Activated CD4-positive, alpha-beta T cell treated with anti-CD3 and anti-CD28 coated beads, Interleukin-2, amount 50 U/mL, for 4 hours (primary cell): ENCODE measurements around the gene SYMPK.

ENCODE experiments used
- DNase-seq, 2 experiments: peaks; one replicate each; pipeline ENCODE4 v3.0.0-alpha.2; 2020

The SYMPK gene

DNA sequence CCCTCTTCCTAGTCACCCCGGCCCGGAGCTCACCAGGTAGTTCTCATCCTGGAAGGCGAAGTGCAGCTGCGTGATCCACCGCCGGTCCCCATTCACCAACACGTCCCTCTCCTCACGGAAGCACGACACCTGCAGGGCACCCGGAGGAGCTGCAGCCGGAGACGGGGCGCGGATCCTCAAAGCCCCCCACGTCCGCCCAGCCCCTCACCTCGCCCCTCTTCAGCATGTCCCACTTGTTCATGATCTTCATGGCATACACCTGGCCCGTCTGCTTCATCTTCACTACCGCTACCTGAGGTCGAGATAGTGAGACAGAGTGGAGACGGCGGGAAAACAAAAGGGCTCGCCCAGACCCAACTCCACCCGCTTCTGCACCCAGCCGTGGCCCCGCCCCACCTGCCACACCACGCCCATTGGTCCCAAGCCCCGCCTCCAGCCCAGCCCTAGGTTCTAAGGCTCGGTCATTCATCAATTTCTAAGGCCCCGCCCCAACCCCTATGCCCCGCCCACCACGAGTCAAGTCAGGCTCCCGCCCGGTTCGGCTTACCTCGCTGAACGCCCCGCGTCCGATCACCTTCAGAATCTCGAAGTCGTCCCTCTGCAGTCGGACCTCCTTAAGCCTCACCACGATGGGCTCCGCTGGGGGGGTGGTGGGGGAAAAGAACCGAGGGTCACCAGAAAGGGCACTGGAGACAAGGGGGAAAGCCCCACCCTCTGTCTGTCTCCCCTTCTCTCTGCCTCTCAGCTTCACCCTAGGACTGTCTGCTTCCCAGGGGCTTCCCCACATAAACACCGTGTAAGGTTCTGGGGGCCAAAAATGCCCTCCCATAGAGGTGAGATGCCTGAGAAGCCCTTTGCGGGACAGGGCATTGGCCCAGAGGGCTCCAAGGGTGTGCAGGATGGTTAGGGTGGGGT lies 83.5 kb downstream of the SYMPK start:
- DNase-seq: peak; percentile 80 to 84

DNA sequence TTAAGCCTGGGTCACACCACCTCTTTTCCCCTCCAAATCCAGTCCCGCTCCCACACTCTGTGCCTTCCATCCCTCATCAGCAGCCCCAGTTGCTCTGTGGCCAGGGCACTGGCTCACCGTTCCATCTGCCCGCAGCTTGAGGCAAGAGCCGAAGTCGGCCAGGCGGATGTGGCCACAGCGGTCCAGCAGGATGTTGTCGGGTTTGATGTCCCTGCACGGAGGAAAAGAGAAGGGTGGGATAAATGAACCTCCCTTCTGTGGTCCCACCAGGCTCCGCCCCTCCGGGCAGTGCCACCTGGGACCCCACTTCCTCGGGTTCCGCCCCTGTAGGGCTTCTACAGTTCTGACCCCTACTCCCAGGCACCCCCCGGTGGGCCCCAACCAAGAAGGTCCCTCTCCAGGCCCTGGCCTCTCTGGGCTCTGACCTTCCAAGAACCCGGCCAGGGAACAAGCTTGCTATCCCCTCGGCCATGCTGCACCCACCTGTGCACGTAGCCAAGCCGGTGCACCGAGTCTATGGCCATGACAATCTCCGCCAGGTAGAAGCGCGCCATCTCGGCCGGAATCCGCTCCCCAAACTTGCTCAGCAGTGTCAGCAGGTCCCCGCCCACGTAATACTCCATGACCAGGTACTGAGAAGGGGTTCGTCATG lies 84.8 kb downstream of the SYMPK start:
- DNase-seq: no peak

DNA sequence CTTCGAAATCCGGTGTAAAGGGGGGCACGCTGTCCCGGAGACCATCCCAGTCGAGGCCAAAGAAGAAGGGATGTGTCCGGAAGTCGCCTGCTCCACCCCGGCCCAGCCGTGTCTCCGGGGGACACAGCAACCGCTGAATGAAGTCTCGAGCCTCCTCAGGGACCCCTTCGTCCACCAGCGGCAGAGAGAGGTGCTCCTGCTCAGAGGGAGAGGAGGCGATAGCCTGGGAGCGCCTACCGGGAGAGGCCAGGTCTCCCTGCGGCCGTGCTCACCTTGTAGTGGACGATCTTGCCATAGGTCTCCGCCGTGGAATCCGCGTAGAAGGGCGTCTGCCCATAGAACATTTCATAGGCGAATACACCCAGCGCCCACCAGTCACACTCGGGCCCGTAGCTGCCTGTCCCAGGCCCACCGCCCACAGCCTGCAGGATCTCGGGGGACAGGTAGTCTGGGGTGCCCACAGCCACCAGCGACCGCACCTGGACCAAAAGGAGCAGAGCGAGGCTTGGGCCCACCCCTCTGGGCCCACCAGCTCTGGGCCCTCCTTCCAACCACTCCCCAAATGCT lies 85.5 kb downstream of the SYMPK start:
- no peak for DNase-seq

DNA sequence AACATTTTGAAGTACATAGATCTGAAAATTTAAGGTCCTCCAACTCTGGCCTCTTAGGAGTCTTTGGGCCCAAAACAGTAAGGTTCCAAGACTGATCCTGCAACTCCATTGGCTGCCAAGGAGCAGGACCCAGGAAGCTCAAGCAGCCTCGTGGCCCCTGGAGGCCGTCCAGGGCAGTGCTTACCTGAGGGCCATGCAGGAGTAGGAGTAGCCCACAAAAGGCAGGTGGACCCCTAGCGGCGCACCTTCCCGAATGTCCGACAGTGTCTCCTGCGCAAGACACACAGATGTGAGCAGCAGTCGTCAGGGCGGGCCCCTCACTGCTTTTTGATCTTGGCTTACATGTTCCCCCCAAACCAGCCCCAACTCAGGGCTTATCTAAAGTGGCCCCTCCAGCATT lies 88.2 kb downstream of the SYMPK start:
- no peak for DNase-seq

DNA sequence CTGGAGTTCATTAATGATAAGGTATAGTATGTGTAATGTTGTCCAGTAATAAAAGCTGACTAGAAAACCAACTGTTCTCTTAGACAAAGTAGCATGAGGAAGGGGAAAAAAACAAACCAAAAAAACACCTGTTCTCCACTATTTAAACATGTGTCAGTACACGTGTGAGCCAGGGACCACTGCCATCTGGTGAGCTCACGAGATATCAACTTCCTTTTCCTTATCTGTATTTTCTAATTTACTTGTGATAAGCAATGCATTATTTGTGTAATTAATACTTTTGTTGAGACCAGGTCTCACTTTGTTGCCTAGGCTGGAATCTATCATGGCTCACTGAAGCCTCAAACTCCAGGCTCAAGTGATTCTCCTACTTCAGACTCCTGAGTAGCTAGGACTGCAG lies 89.6 kb downstream of the SYMPK start:
- DNase-seq: no peak

DNA sequence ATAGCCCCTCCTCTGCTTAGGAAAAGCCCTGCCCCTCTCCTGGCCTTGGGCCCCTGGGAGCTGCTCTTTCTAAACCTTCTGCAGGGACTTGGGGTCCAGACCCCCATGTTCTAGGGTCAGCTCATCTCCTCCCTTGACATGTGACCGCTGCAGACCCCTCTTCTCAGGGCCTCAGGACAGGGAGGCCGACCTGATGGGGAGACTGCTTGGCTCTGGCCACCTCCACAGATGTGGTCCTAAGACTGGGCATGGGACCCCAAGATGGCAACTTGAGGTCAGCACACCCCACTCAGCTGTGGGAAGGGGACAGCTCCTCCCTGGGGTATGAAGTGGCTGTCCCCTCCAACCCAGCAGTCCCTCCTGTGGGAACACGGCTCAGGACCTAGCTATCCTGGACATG lies 90.0 kb downstream of the SYMPK start:
- DNase-seq: no peak

DNA sequence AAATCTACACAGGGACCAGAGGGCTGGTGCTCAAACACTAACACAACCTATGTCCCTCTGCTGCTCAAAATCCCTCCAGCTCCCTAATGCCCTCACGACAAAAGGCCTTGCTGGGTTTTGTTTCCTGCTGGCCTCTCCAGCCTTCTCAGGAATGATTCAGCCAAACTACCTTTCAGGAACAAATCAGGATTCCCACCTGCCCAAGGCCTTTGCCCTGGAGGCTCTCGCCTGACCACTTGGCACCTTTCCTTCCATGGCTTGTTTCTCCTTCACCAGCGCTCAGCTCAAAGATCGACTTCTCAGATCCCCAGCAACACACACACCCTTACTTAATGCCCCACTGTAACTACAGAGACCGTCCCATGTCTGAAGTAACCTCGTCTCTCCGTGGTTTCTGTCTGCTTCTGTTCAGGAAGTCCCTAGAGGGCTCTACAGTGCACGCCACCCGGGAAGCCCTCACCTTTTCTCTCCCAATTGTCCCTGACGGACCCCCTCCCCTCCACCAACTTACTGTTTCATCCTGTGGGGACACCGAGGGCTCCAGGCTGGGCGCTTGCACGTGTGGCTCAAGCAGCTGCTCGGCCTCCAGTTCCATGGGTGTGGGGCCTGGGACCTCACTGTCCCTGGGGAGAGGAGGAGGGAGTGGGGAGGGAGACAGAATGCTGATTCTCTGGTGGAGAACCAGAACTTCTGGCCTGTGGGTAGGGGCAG lies 90.7 kb downstream of the SYMPK start:
- no peak for DNase-seq

DNA sequence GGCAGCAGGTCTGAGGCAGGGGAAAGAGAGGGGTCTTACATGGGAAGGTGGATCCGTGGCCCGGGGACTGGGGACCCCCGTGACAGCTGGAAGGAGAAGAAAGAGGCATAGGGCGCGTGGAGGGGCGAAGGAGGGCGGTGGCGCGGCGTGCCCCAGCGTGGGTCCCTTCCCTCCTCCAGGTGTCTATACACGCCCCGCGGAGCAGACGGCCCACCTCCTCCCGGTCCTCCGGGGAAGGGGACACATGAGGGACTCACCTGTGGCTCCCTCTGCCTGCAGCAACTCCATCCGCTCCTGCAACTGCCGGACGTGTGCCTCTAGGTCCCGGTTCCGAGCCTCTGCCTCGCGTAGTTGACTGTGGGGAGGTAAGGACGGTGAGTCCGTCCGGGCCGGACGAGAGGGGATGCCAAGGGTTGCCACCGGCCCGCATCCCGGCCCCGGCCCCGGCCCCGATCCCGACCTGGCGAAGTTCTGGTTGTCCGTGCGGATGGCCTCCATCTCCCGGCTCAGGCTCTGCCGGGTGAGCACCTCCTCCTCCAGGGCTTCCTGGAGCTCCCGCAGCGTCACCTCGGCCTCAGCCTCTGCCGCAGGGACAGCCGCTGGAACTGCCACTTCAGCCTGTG lies 91.5 kb downstream of the SYMPK start:
- no peak for DNase-seq

DNA sequence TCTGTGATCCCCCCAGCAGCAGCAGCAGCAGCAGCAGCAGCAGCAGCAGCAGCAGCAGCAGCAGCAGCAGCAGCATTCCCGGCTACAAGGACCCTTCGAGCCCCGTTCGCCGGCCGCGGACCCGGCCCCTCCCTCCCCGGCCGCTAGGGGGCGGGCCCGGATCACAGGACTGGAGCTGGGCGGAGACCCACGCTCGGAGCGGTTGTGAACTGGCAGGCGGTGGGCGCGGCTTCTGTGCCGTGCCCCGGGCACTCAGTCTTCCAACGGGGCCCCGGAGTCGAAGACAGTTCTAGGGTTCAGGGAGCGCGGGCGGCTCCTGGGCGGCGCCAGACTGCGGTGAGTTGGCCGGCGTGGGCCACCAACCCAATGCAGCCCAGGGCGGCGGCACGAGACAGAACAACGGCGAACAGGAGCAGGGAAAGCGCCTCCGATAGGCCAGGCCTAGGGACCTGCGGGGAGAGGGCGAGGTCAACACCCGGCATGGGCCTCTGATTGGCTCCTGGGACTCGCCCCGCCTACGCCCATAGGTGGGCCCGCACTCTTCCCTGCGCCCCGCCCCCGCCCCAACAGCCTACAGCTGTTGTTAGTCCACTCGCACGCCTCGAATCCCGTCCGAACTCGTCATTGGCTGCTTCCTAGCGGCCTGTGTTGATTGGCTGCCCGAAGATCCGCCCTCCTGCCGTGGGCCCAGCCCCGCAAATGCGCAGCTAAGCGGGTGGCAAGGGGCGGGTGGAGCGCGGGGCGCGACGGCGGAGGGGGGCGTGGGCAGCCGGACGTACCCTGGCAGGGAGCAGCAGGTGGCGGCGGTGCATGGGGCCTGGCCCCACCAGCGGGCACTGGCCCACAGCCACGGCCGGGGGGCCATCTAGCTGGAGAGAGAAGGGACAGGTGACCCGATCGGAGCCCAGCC lies 92.5 kb downstream of the SYMPK start:
- DNase-seq: peak; percentile 85 to 86

DNA sequence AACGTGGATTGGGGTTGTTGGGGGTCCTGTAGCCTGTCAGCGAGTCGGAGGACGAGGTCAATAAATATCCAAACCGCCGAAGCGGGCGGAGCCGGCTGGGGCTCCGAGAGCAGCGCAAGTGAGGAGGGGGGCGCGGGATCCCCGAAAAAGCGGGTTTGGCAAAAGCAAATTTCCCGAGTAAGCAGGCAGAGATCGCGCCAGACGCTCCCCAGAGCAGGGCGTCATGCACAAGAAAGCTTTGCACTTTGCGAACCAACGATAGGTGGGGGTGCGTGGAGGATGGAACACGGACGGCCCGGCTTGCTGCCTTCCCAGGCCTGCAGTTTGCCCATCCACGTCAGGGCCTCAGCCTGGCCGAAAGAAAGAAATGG lies 93.1 kb downstream of the SYMPK start:
- peak; percentile 52 to 55 for DNase-seq

DNA sequence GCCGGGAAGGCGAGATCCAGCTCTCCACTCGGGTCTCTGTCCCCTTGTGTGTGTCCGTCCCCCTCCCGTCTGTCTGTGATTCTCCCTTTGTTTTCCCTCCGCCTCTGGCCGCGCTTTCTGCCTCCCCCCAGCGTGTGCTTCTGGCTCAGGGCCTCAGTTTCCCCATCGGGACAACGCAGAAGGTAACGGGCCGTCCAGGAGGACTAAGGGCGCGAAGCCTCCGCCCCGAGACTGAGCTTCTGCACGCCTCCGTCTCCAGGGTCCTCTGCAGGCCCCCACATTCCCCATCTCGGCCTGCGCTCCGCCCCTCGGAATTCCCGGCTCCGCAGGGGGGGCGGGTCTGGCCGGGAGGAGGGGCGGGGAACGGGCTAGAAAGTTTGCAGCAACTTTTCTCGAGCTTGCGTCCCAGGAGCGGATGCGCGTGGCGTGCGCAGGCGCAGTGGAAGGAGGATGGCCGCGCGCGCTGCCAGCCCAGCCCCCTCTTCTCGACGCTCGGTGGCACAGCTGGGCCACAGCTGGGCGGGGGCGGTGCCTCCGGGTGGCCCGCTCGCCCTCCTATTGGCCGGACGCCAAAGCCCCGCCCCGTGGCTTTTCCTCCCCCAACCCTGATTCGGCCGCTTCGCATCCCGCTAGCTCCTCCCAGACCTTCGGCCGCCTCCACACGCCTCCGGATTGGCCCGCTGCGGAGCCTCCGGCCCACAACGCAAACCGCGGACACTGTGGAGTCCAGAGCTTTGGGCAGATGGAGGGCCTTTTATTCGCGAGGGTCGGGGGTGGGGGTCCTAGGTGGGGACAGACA lies 93.8 kb downstream of the SYMPK start, which contains the start of gene SIX5:
TSS of gene SIX5 (minus strand) at position 269 of the 799 bp plus-strand sequence. CDS start 408 bp downstream, outside the sequence.
- DNase-seq: peak; percentile 89 to 90

DNA sequence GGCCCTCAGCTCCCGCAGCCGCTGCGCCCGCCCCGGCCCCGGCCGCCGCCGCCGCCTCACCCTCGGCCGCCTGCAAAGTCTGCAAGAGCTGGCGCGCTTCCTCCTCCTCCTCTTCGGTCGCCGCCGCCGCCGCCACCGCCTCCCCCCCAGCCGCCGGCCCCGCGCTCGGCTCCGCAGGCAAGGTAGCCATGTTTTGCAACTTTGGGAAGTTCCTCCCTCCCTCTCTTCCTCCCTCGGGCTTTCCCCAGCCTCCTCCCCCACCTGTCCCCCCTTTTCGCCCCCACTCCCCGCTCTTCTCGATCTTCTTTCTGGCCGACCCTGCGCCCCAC lies 94.3 kb downstream of the SYMPK start:
- DNase-seq: peak in 1 of 2 experiments; percentile 19

DNA sequence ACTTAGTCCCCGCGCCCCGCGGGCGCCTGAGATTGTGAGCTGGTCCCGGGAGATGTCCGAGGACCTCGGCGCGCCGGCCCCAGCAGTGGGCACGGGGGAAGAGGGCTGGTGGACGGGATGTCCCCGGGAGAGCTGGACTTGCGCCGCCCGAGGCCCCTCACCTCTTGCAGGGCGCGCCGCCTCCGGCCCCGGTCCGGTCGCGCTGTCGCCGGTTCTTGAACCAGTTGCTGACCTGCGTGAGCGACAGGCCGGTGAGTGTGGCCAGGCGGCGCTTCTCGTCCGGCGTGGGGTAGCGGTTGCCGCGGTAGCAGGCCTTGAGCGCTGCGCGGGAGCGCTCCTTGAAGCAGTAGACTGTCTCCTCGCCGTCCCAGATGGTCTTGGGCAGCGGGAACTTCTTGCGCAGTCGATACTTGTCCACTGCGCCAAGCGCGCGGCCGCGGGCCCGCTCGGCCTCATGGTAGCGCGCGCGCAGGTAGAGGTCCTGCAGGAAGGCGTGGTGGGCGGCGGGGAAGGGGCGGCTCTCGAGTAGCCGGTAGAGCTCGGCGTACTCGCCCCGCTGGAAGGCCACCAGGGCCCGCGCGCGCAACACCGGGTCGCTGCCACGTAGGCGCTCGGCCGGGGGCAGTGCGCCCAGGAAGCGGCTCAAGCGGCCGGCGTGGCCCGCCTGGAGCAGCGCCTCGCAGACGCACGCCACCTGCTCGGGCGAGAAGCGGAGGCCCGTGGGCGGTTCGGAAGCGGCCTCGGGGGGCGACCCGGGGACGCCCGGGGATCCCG lies 94.9 kb downstream of the SYMPK start:
- no peak for DNase-seq

DNA sequence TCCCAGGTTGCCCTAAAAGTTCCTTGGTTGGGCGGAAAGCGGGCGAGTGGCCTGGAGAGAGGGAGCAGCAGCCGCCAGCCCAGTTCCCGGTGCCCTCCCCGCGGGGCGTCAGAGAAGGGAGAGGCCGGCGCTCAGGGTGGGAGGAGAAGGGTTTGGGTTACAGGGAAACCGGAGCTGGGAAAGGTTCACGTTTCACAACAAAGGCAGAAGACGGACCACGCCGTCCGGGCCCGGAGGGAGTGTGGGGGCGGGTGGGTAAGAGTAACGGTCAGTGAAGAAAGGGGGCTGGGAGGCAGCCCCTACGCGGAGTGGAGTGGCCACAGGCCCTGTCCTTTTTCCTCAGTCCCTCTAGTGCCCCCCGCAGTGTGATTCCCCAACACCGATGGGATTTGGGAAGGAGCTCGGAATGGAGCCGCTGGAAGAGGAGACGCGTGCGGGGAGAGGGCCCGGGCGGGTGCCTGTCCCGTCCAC lies 95.5 kb downstream of the SYMPK start:
- DNase-seq: no peak

DNA sequence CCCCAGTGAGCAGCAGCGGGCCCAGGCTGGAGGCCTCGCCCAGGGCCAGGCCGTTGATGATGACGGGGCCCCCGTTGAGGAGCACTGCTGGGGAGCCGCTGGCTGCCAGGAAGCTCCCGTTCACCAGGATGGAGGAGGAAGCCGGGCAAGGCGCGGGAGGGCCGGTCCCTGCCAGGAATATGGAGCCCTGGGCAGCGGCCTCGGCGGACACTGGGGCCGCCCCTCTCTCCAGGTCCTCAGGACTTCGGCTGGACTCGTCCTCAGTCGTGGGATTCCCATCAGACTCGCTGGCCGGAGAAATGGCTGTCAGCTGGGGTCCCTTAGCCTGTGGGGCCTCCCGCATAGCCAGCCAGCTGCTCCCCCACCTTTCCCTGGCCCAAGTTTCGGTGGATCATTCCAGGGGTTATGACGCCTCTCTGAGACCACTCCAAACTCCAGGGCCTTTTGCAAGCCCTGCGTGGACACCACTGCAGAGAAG lies 96.0 kb downstream of the SYMPK start:
- no peak for DNase-seq

DNA sequence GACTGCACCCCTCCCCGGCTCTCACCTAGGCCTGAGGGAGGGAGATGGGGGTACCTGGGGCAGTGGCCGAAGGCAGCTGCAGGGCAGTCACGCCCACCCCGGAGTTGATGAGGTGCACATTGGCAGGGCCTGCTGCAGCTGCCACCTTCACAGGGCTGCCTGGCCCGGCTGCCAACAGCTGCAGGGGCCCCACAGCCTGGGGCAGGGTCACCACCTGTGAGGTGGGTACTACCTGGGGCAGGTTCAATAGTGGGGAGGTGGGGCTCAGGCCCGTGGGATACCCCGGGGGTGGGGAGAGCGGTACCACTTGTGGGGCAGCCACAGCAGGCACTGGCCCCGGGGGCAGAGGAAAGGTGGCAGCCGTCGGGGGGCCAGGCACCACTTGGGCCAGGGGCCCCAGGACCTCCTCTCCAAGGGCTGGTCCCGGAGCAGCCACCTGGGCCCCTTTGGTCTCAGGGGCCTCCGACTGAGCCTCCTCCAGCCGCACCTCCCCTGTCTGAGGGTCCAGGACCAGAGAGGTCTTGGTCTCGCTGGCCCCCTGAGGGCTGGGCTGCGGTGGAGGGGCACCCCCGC lies 96.6 kb downstream of the SYMPK start:
- DNase-seq: no peak

DNA sequence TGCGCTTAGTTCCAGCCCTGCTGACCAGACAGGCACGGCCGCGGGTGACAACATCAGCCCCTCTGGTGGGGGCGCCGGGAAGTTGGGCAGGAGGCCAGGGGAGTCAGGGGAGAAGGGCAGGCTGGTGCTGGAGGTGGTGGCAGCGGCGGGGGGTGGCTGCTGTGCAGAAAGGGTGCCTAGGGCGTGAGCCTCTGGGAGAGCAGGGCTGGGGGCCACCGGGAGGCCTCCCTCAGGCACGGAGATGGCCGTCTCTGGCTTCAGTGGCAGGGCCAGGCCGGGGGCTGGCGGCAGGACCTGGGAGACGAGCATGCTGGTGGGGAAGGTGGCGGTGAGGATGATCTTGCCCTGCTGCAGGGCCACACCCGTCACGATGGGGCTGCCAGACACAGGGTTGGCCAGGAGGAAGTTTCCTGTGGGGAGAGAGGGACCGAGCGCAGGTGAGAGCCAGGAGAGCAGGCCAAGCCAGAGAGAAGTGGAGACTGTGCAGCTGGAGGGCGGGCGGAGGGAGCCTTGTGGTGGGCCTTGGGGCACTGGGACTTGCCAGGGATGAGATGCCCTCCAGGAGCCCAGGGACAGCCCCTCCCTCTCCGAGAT lies 97.1 kb downstream of the SYMPK start:
- DNase-seq: no peak
